Activated T-cell treated with anti-CD3 and anti-CD28 coated beads for 48 hours (primary cell): Measurements from ENCODE around the gene GALNT9.
"Not testable (repeated sequence)": the region's sequence is repeated elsewhere in the genome, so short reads cannot be mapped to it uniquely, and the experiment has no call there.

Experiments used
- DNase-seq: peaks from one replicate; pipeline ENCODE4 v3.0.0-alpha.2; 2020; ENCODE audit warnings: low read depth

Gene GALNT9

GRCh38 chr12:132358241-132359225 is 29.1 kb upstream of the GALNT9 start:
- DNase-seq = not testable (repeated sequence)

- DNase-seq = no peak
Observed at GRCh38 chr12:132357623-132358186, 28.3 kb upstream of the GALNT9 start.

GRCh38 chr12:132356691-132357622 is 27.6 kb upstream of the GALNT9 start:
- peak; percentile 2 for DNase-seq

- DNase-seq = no peak
Observed at GRCh38 chr12:132355742-132356681, 26.6 kb upstream of the GALNT9 start.

- no peak for DNase-seq
Observed at GRCh38 chr12:132354982-132355680, 25.7 kb upstream of the GALNT9 start.

GRCh38 chr12:132354211-132354981 is 25.0 kb upstream of the GALNT9 start:
- DNase-seq = no peak

- DNase-seq = no peak
Observed at GRCh38 chr12:132353811-132354210, 24.4 kb upstream of the GALNT9 start.

- no peak for DNase-seq
Observed at GRCh38 chr12:132352896-132353800, 23.8 kb upstream of the GALNT9 start.

GRCh38 chr12:132351751-132352495 is 22.5 kb upstream of the GALNT9 start:
- no peak for DNase-seq

GRCh38 chr12:132349501-132350131 is 20.2 kb upstream of the GALNT9 start:
- no peak for DNase-seq

GRCh38 chr12:132348176-132348575 is 18.8 kb upstream of the GALNT9 start:
- no peak for DNase-seq

GRCh38 chr12:132347176-132347855 is 17.9 kb upstream of the GALNT9 start:
- no peak for DNase-seq

- no peak for DNase-seq
Observed at GRCh38 chr12:132346471-132347175, 17.2 kb upstream of the GALNT9 start.

- no peak for DNase-seq
Observed at GRCh38 chr12:132345561-132346200, 16.3 kb upstream of the GALNT9 start.

- no peak for DNase-seq
Observed at GRCh38 chr12:132345126-132345525, 15.7 kb upstream of the GALNT9 start.

- DNase-seq = no peak
Observed at GRCh38 chr12:132344601-132345000, 15.2 kb upstream of the GALNT9 start.
